Prostate gland (tissue), 2 donors: ENCODE results near the gene HIVEP2. TPM values are rescaled to one million over a fixed set of nuclear protein-coding genes. Genes with fewer than 3 reads are reported as not detected.

Experiments
- DNase-seq: peaks from one replicate; pipeline ENCODE4 v3.0.0-alpha.2; 2019; ENCODE audit warnings: low spot score
- H3K27ac ChIP-seq, 2 donors: fragments of 200-600 bp; sonication (generic); 2 replicates each; pipeline ENCODE4 v1.5.1; 2017 to 2019
- H3K27me3 ChIP-seq: fragments of 200-600 bp; sonication (generic); replicated peaks from 2 replicates; pipeline ENCODE4 v1.5.1; 2019; ENCODE audit not compliant: insufficient read depth
- H3K36me3 ChIP-seq, 2 donors: fragments of 200-600 bp; sonication (generic); 1 replicate in 1 of 2; 2 replicates in 1 of 2; pipeline versions ENCODE4 v1.5.1 to v1.8.1; 2017 to 2019
- H3K4me1 ChIP-seq: fragments of 200-600 bp; sonication (generic); replicated peaks from 2 replicates; pipeline ENCODE4 v1.5.1; 2019
- H3K4me3 ChIP-seq, 2 donors: fragments of 200-600 bp; sonication (generic); 2 replicates each; pipeline ENCODE4 v1.5.1; 2017 to 2019
- H3K9me3 ChIP-seq: fragments of 200-600 bp; sonication (generic); 2 replicates; pipeline ENCODE4 v1.5.1; 2017
- POLR2A ChIP-seq: fragments of 450-650 bp; IDR thresholded peaks from one replicate; pipeline ENCODE4 v1.6.1; 2016; ENCODE audit warnings: antibody characterized with exemption, mild to moderate bottlenecking
- POLR2AphosphoS5 ChIP-seq: sonication (generic); formaldehyde crosslinking; IDR thresholded peaks from one replicate; pipeline ENCODE4 v1.6.1; 2017; ENCODE audit warnings: antibody characterized with exemption
- WGBS: methylation state at CpG from one replicate; pipeline ENCODE4 v1.1.5; 2018; 5-methylcytosine and 5-hydroxymethylcytosine counted together
- intact Hi-C: fragments of 100-400 bp; cut with DNase I; formaldehyde crosslinking; loops from one replicate; pipeline ENCODE4 v1.14.2; 2022
- total RNA-seq, 2 donors: library from RNA; depleted of rRNA; stranded (reverse); fragments of >200 nt; gene quantifications; one replicate each; pipeline ENCODE4 v1.1.0, GENCODE V29; 2016
- TF ChIP-seq, protein P1 (sequence below), 4 experiments: fragments of 200-600 bp in 2 of 4; fragments of 450-650 bp in 2 of 4; sonication (generic) in 2 of 4; IDR thresholded peaks; 1 replicate in 3 of 4; 2 replicates in 1 of 4; pipeline ENCODE4 v1.5.1; 2016 to 2019; ENCODE audit warnings: antibody characterized with exemption in 4 of 4, mild to moderate bottlenecking in 2 of 4, moderate library complexity in 2 of 4

HIVEP2 gene
- total RNA-seq, 2 donors from 2014 or later = 15.8 to 19.3 TPM

DNA sequence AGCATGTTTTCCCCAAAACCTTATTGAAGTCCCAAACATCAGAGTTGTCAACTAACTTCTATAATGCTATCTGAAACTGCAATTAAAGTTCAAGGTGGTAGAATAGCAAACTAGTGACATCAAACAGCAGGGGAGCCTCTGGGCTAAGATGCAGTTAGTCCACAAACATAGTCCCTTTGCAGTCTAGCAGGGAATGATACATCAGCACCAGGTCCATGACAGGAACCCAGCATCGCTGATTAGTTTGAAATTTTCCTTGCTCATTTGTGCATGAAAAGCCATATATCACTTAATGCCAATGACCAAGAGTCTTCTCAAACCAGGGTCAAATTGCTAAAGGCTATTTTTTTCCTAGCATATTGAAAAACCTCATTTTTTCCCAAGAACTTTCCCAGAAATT is 145.3 kb downstream of the HIVEP2 start:
- Histone ChIP-seq H3K4me1 (no peaks in the 10 kb centered on the region), H3K27me3 (no peaks in the 10 kb centered on the region), H3K36me3 (no peaks in the 10 kb centered on the region), H3K4me3 (no peak overlapping the region), H3K9me3 (no peaks in the 10 kb centered on the region), H3K27ac (no peak overlapping the region)
- intact Hi-C loops = no loop called here
- DNase-seq = no peak
- 100% methylated on average over 1 of the region's 1 CpG for WGBS
- TF ChIP-seq POLR2AphosphoS5 = no peak
- TF ChIP-seq, protein P1, sequence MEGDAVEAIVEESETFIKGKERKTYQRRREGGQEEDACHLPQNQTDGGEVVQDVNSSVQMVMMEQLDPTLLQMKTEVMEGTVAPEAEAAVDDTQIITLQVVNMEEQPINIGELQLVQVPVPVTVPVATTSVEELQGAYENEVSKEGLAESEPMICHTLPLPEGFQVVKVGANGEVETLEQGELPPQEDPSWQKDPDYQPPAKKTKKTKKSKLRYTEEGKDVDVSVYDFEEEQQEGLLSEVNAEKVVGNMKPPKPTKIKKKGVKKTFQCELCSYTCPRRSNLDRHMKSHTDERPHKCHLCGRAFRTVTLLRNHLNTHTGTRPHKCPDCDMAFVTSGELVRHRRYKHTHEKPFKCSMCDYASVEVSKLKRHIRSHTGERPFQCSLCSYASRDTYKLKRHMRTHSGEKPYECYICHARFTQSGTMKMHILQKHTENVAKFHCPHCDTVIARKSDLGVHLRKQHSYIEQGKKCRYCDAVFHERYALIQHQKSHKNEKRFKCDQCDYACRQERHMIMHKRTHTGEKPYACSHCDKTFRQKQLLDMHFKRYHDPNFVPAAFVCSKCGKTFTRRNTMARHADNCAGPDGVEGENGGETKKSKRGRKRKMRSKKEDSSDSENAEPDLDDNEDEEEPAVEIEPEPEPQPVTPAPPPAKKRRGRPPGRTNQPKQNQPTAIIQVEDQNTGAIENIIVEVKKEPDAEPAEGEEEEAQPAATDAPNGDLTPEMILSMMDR (IDR thresholded peaks at IDR 0.05) = no peak
- no peak for TF ChIP-seq POLR2A

DNA sequence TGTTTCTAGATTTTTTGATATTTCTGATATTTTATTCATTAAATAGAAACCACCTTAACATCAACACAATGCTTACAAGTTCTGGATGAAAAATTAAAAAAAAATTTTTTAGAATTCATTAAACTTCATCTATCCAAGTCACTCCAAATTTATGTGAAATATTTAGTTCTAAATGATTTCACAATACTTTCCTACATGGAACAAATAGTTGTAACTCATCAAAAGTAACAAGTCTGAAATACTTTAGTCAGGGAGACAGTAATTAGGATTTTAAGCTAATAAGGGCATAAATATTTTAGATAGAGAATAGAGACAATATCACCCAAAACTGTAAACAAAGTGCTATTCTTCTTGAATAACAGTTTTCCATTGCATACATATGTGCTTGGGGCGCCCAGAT is 147.8 kb downstream of the HIVEP2 start:
- intact Hi-C loops = no loop called here
- 93% methylated on average over 1 of the region's 1 CpG for WGBS
- no peaks in the 10 kb centered on the region for H3K4me1 ChIP-seq
- no peaks in the 10 kb centered on the region for H3K36me3 ChIP-seq
- DNase-seq = no peak
- H3K4me3 ChIP-seq = no peak overlapping the region
- no peak overlapping the region for H3K27ac ChIP-seq
- no peaks in the 10 kb centered on the region for H3K27me3 ChIP-seq
- no peaks in the 10 kb centered on the region for H3K9me3 ChIP-seq
- TF ChIP-seq, protein P1 (IDR thresholded peaks at IDR 0.05) = no peak
- no peak for TF ChIP-seq POLR2AphosphoS5
- no peak for TF ChIP-seq POLR2A

DNA sequence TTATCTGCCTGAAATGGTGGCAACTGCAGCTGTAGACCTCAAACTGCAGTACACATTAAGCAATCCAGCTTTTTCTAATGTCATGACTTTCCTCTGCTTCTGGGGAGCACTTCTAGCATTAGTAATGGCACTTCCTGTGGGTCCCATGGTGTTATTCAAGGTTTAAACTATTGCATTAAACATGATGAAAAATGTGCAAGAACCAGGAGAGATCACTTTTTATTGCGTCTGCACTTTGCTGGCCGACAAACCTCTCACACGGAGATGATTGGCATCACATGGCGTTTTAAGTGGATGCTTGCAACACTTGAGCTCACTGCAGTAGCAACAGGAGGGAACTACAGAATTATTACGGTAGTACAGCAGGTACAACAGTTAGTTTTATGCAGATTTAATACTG is 148.4 kb downstream of the HIVEP2 start:
- Histone ChIP-seq H3K4me1 (no peaks in the 10 kb centered on the region), H3K9me3 (no peaks in the 10 kb centered on the region), H3K4me3 (no peak overlapping the region), H3K27me3 (no peaks in the 10 kb centered on the region), H3K27ac (no peak overlapping the region), H3K36me3 (no peaks in the 10 kb centered on the region)
- DNase-seq = no peak
- TF ChIP-seq POLR2A (no peak), POLR2AphosphoS5 (no peak)
- TF ChIP-seq, protein P1 (IDR thresholded peaks at IDR 0.05) = no peak
- intact Hi-C loops = no loop called here
- 89% methylated on average over 5 of the region's 5 CpGs for WGBS

DNA sequence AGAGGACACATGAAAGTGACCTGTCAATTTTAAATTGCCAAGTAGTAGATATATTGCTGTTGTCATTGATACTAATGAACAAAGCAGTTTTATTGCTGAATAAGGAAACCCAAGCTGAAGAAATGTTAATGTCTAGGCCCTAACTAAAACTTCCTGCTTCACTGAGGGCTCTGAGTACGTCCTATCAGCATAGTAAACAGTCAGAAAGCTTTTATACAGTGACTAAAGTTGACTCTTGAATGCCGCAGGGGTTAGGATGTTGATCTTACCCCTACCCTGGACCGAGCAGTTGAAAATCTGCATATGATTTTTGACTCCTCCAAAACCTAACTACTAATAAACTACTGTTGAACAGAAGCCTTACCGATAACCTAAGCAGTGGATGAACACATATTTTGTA is 149.0 kb downstream of the HIVEP2 start:
- DNase-seq = no peak
- no peaks in the 10 kb centered on the region for H3K27me3 ChIP-seq
- 97% methylated on average over 4 of the region's 4 CpGs for WGBS
- intact Hi-C loops = no loop called here
- TF ChIP-seq POLR2AphosphoS5 (no peak), POLR2A (no peak)
- TF ChIP-seq, protein P1 (IDR thresholded peaks at IDR 0.05) = no peak
- H3K9me3 ChIP-seq = no peaks in the 10 kb centered on the region
- H3K36me3 ChIP-seq = no peaks in the 10 kb centered on the region
- no peak overlapping the region for H3K27ac ChIP-seq
- H3K4me1 ChIP-seq = no peaks in the 10 kb centered on the region
- H3K4me3 ChIP-seq = no peak overlapping the region

DNA sequence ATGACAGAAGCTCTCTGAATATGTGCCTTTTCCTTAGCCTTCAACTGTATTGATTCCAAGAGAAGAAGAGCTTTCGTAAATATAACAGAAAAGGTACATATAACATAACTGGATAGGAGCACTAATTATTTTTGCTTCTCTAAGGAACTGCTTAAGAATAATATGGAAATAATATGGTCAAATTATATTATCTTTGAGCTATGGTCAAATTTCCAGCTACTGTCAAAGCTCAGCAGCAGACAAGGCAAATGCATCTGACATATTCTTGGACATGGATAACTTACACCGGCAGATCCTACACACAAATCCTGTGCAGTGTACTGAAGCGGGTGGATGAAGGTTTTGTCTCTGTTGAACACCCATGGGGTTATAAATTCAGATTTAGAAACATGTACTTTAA is 150.6 kb downstream of the HIVEP2 start:
- WGBS = 96% methylated on average over 3 of the region's 3 CpGs
- Histone ChIP-seq H3K27ac (no peak overlapping the region), H3K27me3 (no peaks in the 10 kb centered on the region), H3K4me3 (no peak overlapping the region), H3K36me3 (no peaks in the 10 kb centered on the region), H3K4me1 (no peaks in the 10 kb centered on the region), H3K9me3 (no peaks in the 10 kb centered on the region)
- intact Hi-C loops = no loop called here
- no peak for TF ChIP-seq POLR2AphosphoS5
- TF ChIP-seq POLR2A = no peak
- TF ChIP-seq, protein P1 (IDR thresholded peaks at IDR 0.05) = no peak
- DNase-seq = no peak
